ENCODE data around the gene ATP13A2. TPM values are rescaled to one million over a fixed set of nuclear protein-coding genes. Genes with fewer than 3 reads are reported as not detected.
A peak's percentile ranks its signal among the peaks of the same experiment; 100 is the strongest.
"Not testable (repeated sequence)": the region's sequence is repeated elsewhere in the genome, so short reads cannot be mapped to it uniquely, and the experiment has no call there.

Gene ATP13A2
- total RNA-seq, 1 donor from 2014 or later: 31.9 TPM

GRCh38 chr1:16966282-16966681 lies 45.4 kb downstream of the ATP13A2 start:
- ATAC-seq (ENCODE audit: low read depth): no peak
- CTCF ChIA-PET: no interaction called here
- Mint-ChIP-seq H3K27ac (no peak overlapping the region), H3K9me3 (no peaks in the 10 kb centered on the region), H3K27me3 (no peaks in the 10 kb centered on the region), H3K36me3 (ENCODE audit: low read depth) (peaks cover 14% of the 10 kb centered on the region), H3K4me1 (peaks cover 2% of the 10 kb centered on the region), H3K4me3 (no peak overlapping the region)
- no peak for TF ChIP-seq CTCF (IDR thresholded peaks at IDR 0.05)
- intact Hi-C loops (cut with micrococcal nuclease): no loop called here
- POLR2A ChIA-PET: no interaction called here
- no peak for DNase-seq

GRCh38 chr1:16965486-16966067 lies 46.2 kb downstream of the ATP13A2 start:
- Mint-ChIP-seq H3K4me3 (no peak overlapping the region), H3K4me1 (peaks cover 5% of the 10 kb centered on the region), H3K27me3 (no peaks in the 10 kb centered on the region), H3K9me3 (no peaks in the 10 kb centered on the region), H3K27ac (no peak overlapping the region), H3K36me3 (ENCODE audit: low read depth) (peaks cover 14% of the 10 kb centered on the region)
- ChIA-PET POLR2A (no interaction called here), CTCF (no interaction called here)
- no peak for ATAC-seq (ENCODE audit: low read depth)
- TF ChIP-seq CTCF (IDR thresholded peaks at IDR 0.05): no peak
- intact Hi-C loops (cut with micrococcal nuclease): no loop called here
- DNase-seq: no peak

GRCh38 chr1:16964169-16964568 lies 47.6 kb downstream of the ATP13A2 start:
- intact Hi-C loops (cut with micrococcal nuclease); H3K4me3 Mint-ChIP-seq: not testable (repeated sequence)

GRCh38 chr1:16961297-16962133 lies 50.2 kb downstream of the ATP13A2 start:
- intact Hi-C loops (cut with micrococcal nuclease): loop anchor here (2.0 kb wide), 1 partner anchor 49 kb away; no protein-coding TSS in a partner anchor
- POLR2A ChIA-PET: interaction anchor here (0.7 to 3.0 kb wide), 2 partner anchors 57 to 72 kb away, joined by 5 to 19 read pairs; no protein-coding TSS in a partner anchor
- CTCF ChIA-PET: interaction anchor here (0.6 to 2.9 kb wide), 12 partner anchors 8 to 340 kb away, joined by 3 to 18 read pairs (median 4); no protein-coding TSS in a partner anchor

More at GRCh38 chr1:16964169-16964568, 47.6 kb downstream of the ATP13A2 start:
- POLR2A ChIA-PET; DNase-seq; H3K27me3 Mint-ChIP-seq; H3K9me3 Mint-ChIP-seq; ATAC-seq (ENCODE audit: low read depth); H3K27ac Mint-ChIP-seq: not testable (repeated sequence)
- peaks cover 14% of the 10 kb centered on the region for H3K36me3 Mint-ChIP-seq (ENCODE audit: low read depth)
- CTCF ChIA-PET: interaction anchor here (1.6 kb wide), 1 partner anchor 82 kb away, joined by 4 read pairs; no protein-coding TSS in a partner anchor
- peaks cover 10% of the 10 kb centered on the region for H3K4me1 Mint-ChIP-seq

More at GRCh38 chr1:16961297-16962133, 50.2 kb downstream of the ATP13A2 start:
- Mint-ChIP-seq H3K4me3 (peak overlapping the region; percentile 72), H3K36me3 (ENCODE audit: low read depth) (peaks cover 13% of the 10 kb centered on the region), H3K9me3 (no peaks in the 10 kb centered on the region), H3K27ac (no peak overlapping the region), H3K27me3 (no peaks in the 10 kb centered on the region), H3K4me1 (peaks cover 10% of the 10 kb centered on the region)
- no peak for ATAC-seq (ENCODE audit: low read depth)
- TF ChIP-seq CTCF (IDR thresholded peaks at IDR 0.05): no peak
- DNase-seq: no peak

Measured in activated B cell treated with CpG ODN at 0.5 μM for 24 hours (primary cell).